Pancreas (tissue), 10 donors: ENCODE data around the gene MYRF. TPM values are rescaled to one million over a fixed set of nuclear protein-coding genes. Genes with fewer than 3 reads are reported as not detected.

Experiments
- ATAC-seq, 4 donors: fragments of 200-7000 bp; cut with Tn5 transposase; one replicate each; pipeline versions ENCODE4 v1.8.0 to v1.9.1; 2020; ENCODE audit warnings: mild to moderate bottlenecking in 4 of 4, moderate library complexity in 4 of 4
- DNase-seq, 6 donors: peaks; one replicate each; pipeline ENCODE4 v3.0.0-alpha.2; 2020
- FAIRE-seq: peaks from 2 replicates; lab custom pipeline; 2012; peaks lifted over from hg19 to GRCh38; lab: Jason Lieb, UNC
- H3K27ac ChIP-seq, 4 donors: fragments of 200-600 bp; sonication (generic); 1 replicate in 3 of 4; 2 replicates in 1 of 4; pipeline versions ENCODE4 v1.5.0 to v1.8.0; 2020
- H3K27me3 ChIP-seq, 4 donors: fragments of 200-600 bp; one replicate each; pipeline ENCODE4 v1.8.0; 2021
- H3K36me3 ChIP-seq, 3 donors: fragments of 200-600 bp; sonication (generic) in 1 of 3; one replicate each; pipeline versions ENCODE4 v1.5.0 to v1.8.0; 2020 to 2021
- H3K4me1 ChIP-seq, 3 donors: fragments of 200-600 bp; one replicate each; pipeline ENCODE4 v1.8.0; 2021
- H3K4me3 ChIP-seq, 4 donors: fragments of 200-600 bp; sonication (generic) in 2 of 4; one replicate each; pipeline versions ENCODE4 v1.5.0 to v1.8.0; 2020 to 2021
- H3K9me3 ChIP-seq, 4 donors: fragments of 200-600 bp; one replicate each; pipeline ENCODE4 v1.8.0; 2021
- WGBS, 2 donors: extraction: QIAGEN DNeasy Blood & Tissue Kit; methylation state at CpG; one replicate each; pipeline ENCODE4 v1.1.7; 2013; 5-methylcytosine and 5-hydroxymethylcytosine counted together
- intact Hi-C, 3 donors: fragments of 100-400 bp; cut with DNase I; formaldehyde crosslinking; loops; one replicate each; pipeline versions ENCODE4 v1.11.1 to v1.14.2; 2022
- polyA plus RNA-seq, 2 donors: library from polyadenylated mRNA; stranded (reverse); fragments of 200-250 nt; gene quantifications; one replicate each; pipeline ENCODE4 v1.2.3, GENCODE V29; 2013
- total RNA-seq, 6 donors: library from RNA; stranded (reverse); fragmentation: NEBNext Ultra II Directional in 4 of 6; extraction: Animal tissue kit (Norgen Biotek cat#: 25700) in 4 of 6; gene quantifications; one replicate each; pipeline versions ENCODE4 v1.2.1 to v1.2.4, GENCODE V29; 2021 to 2023
- TF ChIP-seq, protein P1 (sequence below), 4 donors: fragments of 200-600 bp; sonication (generic) in 3 of 4; IDR thresholded peaks; one replicate each; pipeline versions ENCODE4 v1.5.0 to v1.8.0; 2021; ENCODE audit warnings: antibody characterized with exemption in 4 of 4
- donor health status: healthy with polysubstance abuse.
- donor health status: DM: no; HTN: no; CAD: no; lungs with moderate emphysema.
- donor health status: DM: no; HTN: no; CAD: no.
- donor health status: control.
- donor health status: control.
- donor health status: Bipolar disorder and iron deficiency.
- donor health status: DM: yes; HTN: yes; CAD: no.
- donor health status: DM: no; HTN: no; CAD: no.
- donor health status: DM: no; HTN: no; CAD: no.
- donor health status: DM: yes; HTN: yes; CAD: no.

The MYRF gene
- total and polyA plus RNA-seq, 8 donors: 19.1 to 69.3 (median 30.2) TPM

DNA sequence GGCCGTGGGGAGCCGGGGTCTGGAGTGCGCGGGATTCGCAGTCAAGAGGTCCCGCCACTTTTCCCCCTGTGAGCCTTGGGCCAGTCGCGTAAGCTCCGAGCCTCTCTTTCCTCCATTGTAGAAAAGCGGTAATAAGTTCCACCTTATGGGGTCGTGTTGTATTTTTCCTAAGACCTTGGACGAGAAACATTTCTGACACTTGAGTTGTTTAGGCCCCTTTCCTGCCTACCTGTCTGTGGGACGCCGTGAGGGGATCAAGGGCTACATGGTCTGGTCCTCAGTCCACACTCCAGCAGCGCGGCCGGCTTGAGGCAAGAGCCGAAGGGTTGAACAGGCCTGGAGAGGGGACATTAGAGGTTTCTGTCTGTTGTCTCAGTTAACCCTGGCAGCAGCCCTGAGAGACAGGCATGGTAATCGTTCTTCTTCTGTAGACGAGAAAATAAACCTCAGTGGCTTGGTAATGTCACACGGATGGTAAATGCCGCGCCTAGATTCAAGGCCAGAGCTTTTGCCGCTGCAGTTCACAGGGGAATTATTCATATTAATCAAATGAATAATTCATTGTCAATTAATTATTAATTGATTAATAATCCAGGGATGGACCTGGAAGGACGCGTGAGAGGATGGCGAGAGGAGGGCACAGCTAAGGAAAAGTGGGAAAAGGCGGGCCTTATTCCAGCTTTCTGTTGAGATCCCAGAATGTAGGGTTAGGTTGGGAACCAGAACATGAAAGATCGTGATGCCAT lies 40.8 kb downstream of the MYRF start:
- peak overlapping the region; percentile 86 to 97 (median 96) for H3K27ac ChIP-seq
- H3K4me1 ChIP-seq: peaks cover 0 to 19% (median 0%) of the 10 kb centered on the region in 3 donors
- H3K36me3 ChIP-seq: peaks cover 0 to 15% (median 7%) of the 10 kb centered on the region in 3 donors
- TF ChIP-seq, protein P1, sequence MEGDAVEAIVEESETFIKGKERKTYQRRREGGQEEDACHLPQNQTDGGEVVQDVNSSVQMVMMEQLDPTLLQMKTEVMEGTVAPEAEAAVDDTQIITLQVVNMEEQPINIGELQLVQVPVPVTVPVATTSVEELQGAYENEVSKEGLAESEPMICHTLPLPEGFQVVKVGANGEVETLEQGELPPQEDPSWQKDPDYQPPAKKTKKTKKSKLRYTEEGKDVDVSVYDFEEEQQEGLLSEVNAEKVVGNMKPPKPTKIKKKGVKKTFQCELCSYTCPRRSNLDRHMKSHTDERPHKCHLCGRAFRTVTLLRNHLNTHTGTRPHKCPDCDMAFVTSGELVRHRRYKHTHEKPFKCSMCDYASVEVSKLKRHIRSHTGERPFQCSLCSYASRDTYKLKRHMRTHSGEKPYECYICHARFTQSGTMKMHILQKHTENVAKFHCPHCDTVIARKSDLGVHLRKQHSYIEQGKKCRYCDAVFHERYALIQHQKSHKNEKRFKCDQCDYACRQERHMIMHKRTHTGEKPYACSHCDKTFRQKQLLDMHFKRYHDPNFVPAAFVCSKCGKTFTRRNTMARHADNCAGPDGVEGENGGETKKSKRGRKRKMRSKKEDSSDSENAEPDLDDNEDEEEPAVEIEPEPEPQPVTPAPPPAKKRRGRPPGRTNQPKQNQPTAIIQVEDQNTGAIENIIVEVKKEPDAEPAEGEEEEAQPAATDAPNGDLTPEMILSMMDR (IDR thresholded peaks at IDR 0.05): no peak
- H3K27me3 ChIP-seq: no peaks in the 10 kb centered on the region
- intact Hi-C loops: no loop called here
- no peaks in the 10 kb centered on the region for H3K9me3 ChIP-seq
- H3K4me3 ChIP-seq: peak overlapping the region; percentile 63 to 88 (median 82)
- no peak for FAIRE-seq
- DNase-seq: peak in 1 of 6 donors; percentile 23
- peak in 2 of 4 donors; percentile 11 to 14 for ATAC-seq
- 2 to 3% methylated on average over 28 to 29 of the region's 29 CpGs for WGBS, 2 donors

DNA sequence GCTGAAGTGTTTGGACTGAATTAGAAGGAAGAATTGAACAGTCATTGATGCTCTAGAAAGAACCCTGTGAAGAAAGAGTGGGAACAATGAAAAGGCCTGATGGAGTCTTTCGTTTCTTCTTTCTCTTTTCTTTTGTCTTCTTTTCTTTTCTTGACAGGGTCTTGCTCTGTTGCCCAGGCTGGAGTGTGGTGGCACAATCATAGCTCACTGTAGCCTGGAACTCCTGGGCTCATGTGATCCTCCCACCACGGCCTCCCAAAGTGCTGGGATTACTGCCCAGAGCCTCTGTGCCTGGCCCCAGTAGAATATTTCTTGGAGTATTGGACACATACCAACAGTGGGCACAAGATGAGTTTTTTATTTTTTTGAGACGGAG lies 41.4 kb downstream of the MYRF start:
- ATAC-seq (no peak), FAIRE-seq (no peak), DNase-seq (no peak)
- H3K36me3 ChIP-seq: peaks cover 0 to 14% (median 2%) of the 10 kb centered on the region in 3 donors
- H3K27ac ChIP-seq: no peak overlapping the region
- H3K4me1 ChIP-seq: peaks cover 0 to 19% (median 0%) of the 10 kb centered on the region in 3 donors
- intact Hi-C loops: no loop called here
- H3K4me3 ChIP-seq: peak overlapping the region in 1 of 4 donors; percentile 88
- H3K9me3 ChIP-seq: no peaks in the 10 kb centered on the region
- WGBS, 2 donors: 56 to 59% methylated on average over 3 of the region's 3 CpGs
- TF ChIP-seq, protein P1 (IDR thresholded peaks at IDR 0.05): no peak
- H3K27me3 ChIP-seq: no peaks in the 10 kb centered on the region

DNA sequence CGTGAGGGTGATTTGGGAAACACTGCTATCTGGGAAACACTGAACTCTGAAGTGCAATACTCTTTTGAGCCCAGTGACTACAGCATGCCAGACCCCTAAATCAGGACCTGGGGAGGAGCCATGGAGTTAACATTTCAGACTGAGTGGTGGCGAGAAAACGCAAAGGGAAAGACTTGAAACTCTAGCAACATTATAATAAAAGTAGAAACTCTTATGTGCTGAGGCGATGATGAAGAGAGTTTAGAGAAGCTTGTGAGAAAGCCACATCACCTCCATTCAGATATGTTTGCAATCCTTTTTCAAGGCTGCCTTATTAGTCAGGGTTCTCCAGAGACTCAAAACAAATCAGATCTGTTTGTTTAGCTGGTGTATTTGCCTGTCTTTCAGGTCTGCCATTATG lies 42.1 kb downstream of the MYRF start:
- whole genome bisulfite sequencing, 2 donors: 87 to 91% methylated on average over 4 of the region's 4 CpGs
- ATAC-seq: no peak
- no peak for DNase-seq
- TF ChIP-seq, protein P1 (IDR thresholded peaks at IDR 0.05): no peak
- no peaks in the 10 kb centered on the region for H3K9me3 ChIP-seq
- H3K4me3 ChIP-seq: no peak overlapping the region
- no peaks in the 10 kb centered on the region for H3K27me3 ChIP-seq
- H3K36me3 ChIP-seq: peaks cover 0 to 7% (median 0%) of the 10 kb centered on the region in 3 donors
- H3K27ac ChIP-seq: no peak overlapping the region
- intact Hi-C loops: no loop called here
- peaks cover 0 to 19% (median 0%) of the 10 kb centered on the region in 3 donors for H3K4me1 ChIP-seq
- no peak for FAIRE-seq

DNA sequence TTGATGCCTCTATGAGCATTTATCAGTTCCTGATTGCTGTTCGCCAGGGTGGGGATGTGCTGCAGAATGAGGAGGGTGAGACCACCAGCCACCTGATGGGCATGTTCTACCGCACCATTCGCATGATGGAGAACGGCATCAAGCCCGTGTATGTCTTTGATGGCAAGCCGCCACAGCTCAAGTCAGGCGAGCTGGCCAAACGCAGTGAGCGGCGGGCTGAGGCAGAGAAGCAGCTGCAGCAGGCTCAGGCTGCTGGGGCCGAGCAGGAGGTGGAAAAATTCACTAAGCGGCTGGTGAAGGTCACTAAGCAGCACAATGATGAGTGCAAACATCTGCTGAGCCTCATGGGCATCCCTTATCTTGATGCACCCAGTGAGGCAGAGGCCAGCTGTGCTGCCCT lies 43.0 kb downstream of the MYRF start:
- ATAC-seq (no peak), DNase-seq (peak in 1 of 6 donors; percentile 45), FAIRE-seq (no peak)
- WGBS, 2 donors: 76 to 79% methylated on average over 12 of the region's 12 CpGs
- intact Hi-C loops: no loop called here
- Histone ChIP-seq H3K4me1 (peaks cover 0 to 19% (median 0%) of the 10 kb centered on the region in 3 donors), H3K27me3 (no peaks in the 10 kb centered on the region), H3K36me3 (no peaks in the 10 kb centered on the region), H3K9me3 (no peaks in the 10 kb centered on the region), H3K27ac (no peak overlapping the region), H3K4me3 (no peak overlapping the region)
- TF ChIP-seq, protein P1 (IDR thresholded peaks at IDR 0.05): no peak
